ENCODE data around the gene FTCD.

DNA sequence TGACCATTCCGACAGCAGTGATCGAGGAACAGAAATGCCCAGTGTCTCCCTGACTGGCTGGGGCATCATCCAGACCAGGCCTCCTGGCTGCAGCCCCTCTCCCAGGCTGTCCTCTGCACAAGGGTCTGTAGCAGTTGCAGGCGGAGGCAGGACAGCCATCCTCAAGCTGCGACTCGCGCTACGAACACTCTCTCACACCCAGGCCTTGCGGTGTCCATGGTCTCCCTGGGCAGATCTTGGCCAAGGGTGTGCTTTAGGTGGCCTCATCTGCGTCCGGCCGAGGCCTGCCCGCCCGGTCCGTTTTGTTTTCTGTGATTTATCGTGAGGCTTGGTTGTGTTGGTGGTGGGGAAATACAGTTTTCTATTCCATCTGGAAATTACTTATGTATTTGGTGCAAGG lies 15.7 kb downstream of the FTCD start:
- TF ChIP-seq POLR2A (IDR thresholded peaks at IDR 0.05; ENCODE audit: low read depth, low read length) (no peak), RAD21 (IDR thresholded peaks at IDR 0.05; ENCODE audit: low read length) (no peak), MXI1 (IDR thresholded peaks at IDR 0.05; ENCODE audit: borderline replicate concordance, low read depth, low read length) (no peak), MAFK (IDR thresholded peaks at IDR 0.05; ENCODE audit: low read depth, low read length) (no peak)
- TF ChIP-seq, protein P1, sequence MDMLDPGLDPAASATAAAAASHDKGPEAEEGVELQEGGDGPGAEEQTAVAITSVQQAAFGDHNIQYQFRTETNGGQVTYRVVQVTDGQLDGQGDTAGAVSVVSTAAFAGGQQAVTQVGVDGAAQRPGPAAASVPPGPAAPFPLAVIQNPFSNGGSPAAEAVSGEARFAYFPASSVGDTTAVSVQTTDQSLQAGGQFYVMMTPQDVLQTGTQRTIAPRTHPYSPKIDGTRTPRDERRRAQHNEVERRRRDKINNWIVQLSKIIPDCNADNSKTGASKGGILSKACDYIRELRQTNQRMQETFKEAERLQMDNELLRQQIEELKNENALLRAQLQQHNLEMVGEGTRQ (IDR thresholded peaks at IDR 0.05; ENCODE audit: low read depth, low read length), result no peak
- TF ChIP-seq, protein P2, sequence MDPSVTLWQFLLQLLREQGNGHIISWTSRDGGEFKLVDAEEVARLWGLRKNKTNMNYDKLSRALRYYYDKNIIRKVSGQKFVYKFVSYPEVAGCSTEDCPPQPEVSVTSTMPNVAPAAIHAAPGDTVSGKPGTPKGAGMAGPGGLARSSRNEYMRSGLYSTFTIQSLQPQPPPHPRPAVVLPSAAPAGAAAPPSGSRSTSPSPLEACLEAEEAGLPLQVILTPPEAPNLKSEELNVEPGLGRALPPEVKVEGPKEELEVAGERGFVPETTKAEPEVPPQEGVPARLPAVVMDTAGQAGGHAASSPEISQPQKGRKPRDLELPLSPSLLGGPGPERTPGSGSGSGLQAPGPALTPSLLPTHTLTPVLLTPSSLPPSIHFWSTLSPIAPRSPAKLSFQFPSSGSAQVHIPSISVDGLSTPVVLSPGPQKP (IDR thresholded peaks at IDR 0.05; ENCODE audit: borderline replicate concordance, low read depth, low read length), result no peak
